H1 (cell line): ENCODE data around the gene LRRC4C. TPM values are rescaled to one million over a fixed set of nuclear protein-coding genes. Genes with fewer than 3 reads are reported as not detected.

Source experiments
- CTCF ChIA-PET: fragments of 300-600 bp; sonication (Branson Sonifier 250); formaldehyde crosslinking; loops from one replicate; lab custom pipeline; 2021; ENCODE audit not compliant: partially characterized antibody; lab: Charles Lee
- POLR2A ChIA-PET: fragments of 300-600 bp; sonication (Branson Sonifier 250); formaldehyde crosslinking; loops from one replicate; lab custom pipeline; 2021; ENCODE audit warnings: inconsistent platforms; ENCODE audit not compliant: partially characterized antibody; lab: Charles Lee
- DNase-seq, 2 experiments: peaks; one replicate each; pipeline versions ENCODE4 v3.0.0 to v3.0.0-alpha.2; 2010 to 2022; ENCODE audit warnings: low spot score in 2 of 2, low read depth in 1 of 2, mixed read lengths in 1 of 2
- FAIRE-seq: peaks from 2 replicates; lab custom pipeline; 2011; peaks lifted over from hg19 to GRCh38; lab: Jason Lieb, UNC
- H2AFZ ChIP-seq: 2 replicates; pipeline ENCODE4 v1.8.1; 2012; ENCODE audit warnings: low read length, inconsistent platforms
- H2AK5ac ChIP-seq: 2 replicates; pipeline ENCODE4 v1.6.1; 2013; ENCODE audit warnings: low read depth, low read length
- H2BK120ac ChIP-seq: replicated peaks from 2 replicates; pipeline ENCODE3; 2013; ENCODE audit warnings: low read depth, low read length, inconsistent platforms
- H2BK12ac ChIP-seq: 2 replicates; pipeline ENCODE4 v1.6.1; 2013; ENCODE audit warnings: low read depth, low read length
- H2BK15ac ChIP-seq: 2 replicates; pipeline ENCODE4 v1.6.1; 2013; ENCODE audit warnings: low read length
- H2BK20ac ChIP-seq: 2 replicates; pipeline ENCODE4 v1.6.1; 2013; ENCODE audit warnings: low read length
- H2BK5ac ChIP-seq: 2 replicates; pipeline ENCODE4 v1.6.1; 2013; ENCODE audit warnings: low read depth, low read length
- H3K14ac ChIP-seq: 2 replicates; pipeline ENCODE4 v1.6.1; 2013; ENCODE audit warnings: inconsistent platforms; ENCODE audit not compliant: insufficient read length
- H3K18ac ChIP-seq: 2 replicates; pipeline ENCODE4 v1.6.1; 2013; ENCODE audit warnings: low read length; ENCODE audit errors: extremely low read depth
- H3K23ac ChIP-seq: 2 replicates; pipeline ENCODE4 v1.6.1; 2013; ENCODE audit warnings: inconsistent platforms; ENCODE audit not compliant: insufficient read length
- H3K23me2 ChIP-seq: 2 replicates; pipeline ENCODE4 v1.6.1; 2013; ENCODE audit warnings: low read depth, low read length
- H3K27ac ChIP-seq: 2 replicates; pipeline ENCODE4 v1.6.1; 2011; ENCODE audit warnings: low read depth, low read length, inconsistent platforms
- H3K27me3 ChIP-seq, 4 experiments: replicated peaks in 1 of 4; 1 replicate in 1 of 4; 2 replicates in 3 of 4; pipeline versions ENCODE4 v1.6.1 to v1.8.1; 2011 to 2013; ENCODE audit warnings: low read length in 3 of 4, mild to moderate bottlenecking in 3 of 4, inconsistent platforms in 2 of 4, mixed read lengths in 2 of 4, moderate library complexity in 1 of 4; ENCODE audit not compliant: control insufficient read depth in 3 of 4, insufficient read depth in 3 of 4; ENCODE audit errors: extremely low read depth in 1 of 4
- H3K36me3 ChIP-seq, 4 experiments: 2 replicates each; pipeline versions ENCODE4 v1.6.1 to v1.8.1; 2011 to 2013; ENCODE audit warnings: mild to moderate bottlenecking in 4 of 4, low read length in 3 of 4, moderate library complexity in 2 of 4, control low read depth in 1 of 4, inconsistent platforms in 1 of 4; ENCODE audit not compliant: insufficient read depth in 4 of 4, control insufficient read depth in 2 of 4
- H3K4ac ChIP-seq: replicated peaks from 2 replicates; pipeline ENCODE3; 2013; ENCODE audit warnings: low read length, low read depth, mixed read lengths, inconsistent platforms; ENCODE audit not compliant: insufficient read length
- H3K4me1 ChIP-seq, 4 experiments: replicated peaks in 1 of 4; 1 replicate in 1 of 4; 2 replicates in 3 of 4; pipeline versions ENCODE4 v1.6.1 to v1.8.1; 2011 to 2013; ENCODE audit warnings: low read length in 3 of 4, inconsistent platforms in 2 of 4, mixed read lengths in 1 of 4; ENCODE audit not compliant: insufficient read depth in 4 of 4, control insufficient read depth in 3 of 4
- H3K4me2 ChIP-seq, 2 experiments: 2 replicates each; pipeline versions ENCODE4 v1.6.1 to v1.8.1; 2011 to 2013; ENCODE audit warnings: low read depth in 2 of 2, low read length in 2 of 2, control low read depth in 1 of 2, inconsistent platforms in 1 of 2, mild to moderate bottlenecking in 1 of 2; ENCODE audit not compliant: insufficient read depth in 1 of 2
- H3K4me3 ChIP-seq, 4 experiments: fragments of 200-600, 300-600 bp in 1 of 4; sonication (generic), shearing (Covaris generic), sonication (Bioruptor Twin) in 1 of 4; 2 replicates each; pipeline versions ENCODE4 v1.5.1 to v1.8.1; 2011 to 2016; ENCODE audit warnings: low read length in 4 of 4, low read depth in 3 of 4, control low read depth in 2 of 4, inconsistent platforms in 2 of 4, mild to moderate bottlenecking in 2 of 4, mixed read lengths in 1 of 4, moderate library complexity in 1 of 4; ENCODE audit not compliant: insufficient read depth in 2 of 4; ENCODE audit errors: extremely low read depth in 1 of 4
- H3K56ac ChIP-seq: replicated peaks from 2 replicates; pipeline ENCODE3; 2013; ENCODE audit warnings: low read depth, mild to moderate bottlenecking, mixed read lengths, low read length, inconsistent platforms; ENCODE audit not compliant: insufficient read length
- H3K79me1 ChIP-seq: 2 replicates; pipeline ENCODE4 v1.6.1; 2013; ENCODE audit warnings: low read depth, low read length, control low read depth
- H3K79me2 ChIP-seq, 2 experiments: 2 replicates each; pipeline versions ENCODE4 v1.6.1 to v1.8.1; 2012 to 2013; ENCODE audit warnings: low read length in 2 of 2, mild to moderate bottlenecking in 2 of 2, inconsistent platforms in 1 of 2; ENCODE audit not compliant: insufficient read depth in 2 of 2, control insufficient read depth in 1 of 2
- H3K9ac ChIP-seq, 4 experiments: replicated peaks in 1 of 4; 1 replicate in 1 of 4; 2 replicates in 3 of 4; pipeline versions ENCODE4 v1.6.1 to v1.8.1; 2011 to 2013; ENCODE audit warnings: low read depth in 3 of 4, low read length in 3 of 4, control low read depth in 2 of 4, mild to moderate bottlenecking in 2 of 4, moderate library complexity in 2 of 4, inconsistent platforms in 1 of 4; ENCODE audit errors: extremely low read depth in 1 of 4
- H3K9me3 ChIP-seq, 2 experiments: 2 replicates each; pipeline versions ENCODE4 v1.6.1 to v1.8.1; 2012 to 2013; ENCODE audit warnings: mild to moderate bottlenecking in 2 of 2, moderate library complexity in 2 of 2, control low read depth in 1 of 2, inconsistent platforms in 1 of 2, low read depth in 1 of 2, low read length in 1 of 2, mixed read lengths in 1 of 2; ENCODE audit not compliant: insufficient read depth in 2 of 2
- H4K20me1 ChIP-seq, 2 experiments: replicated peaks in 1 of 2; 2 replicates each; pipeline versions ENCODE3 to v1.8.1; 2011 to 2013; ENCODE audit warnings: inconsistent platforms in 2 of 2, low read length in 2 of 2, mild to moderate bottlenecking in 1 of 2; ENCODE audit not compliant: insufficient read depth in 2 of 2, control insufficient read depth in 1 of 2
- H4K5ac ChIP-seq: 2 replicates; pipeline ENCODE4 v1.6.1; 2013; ENCODE audit warnings: low read length, low read depth, mixed read lengths, inconsistent platforms; ENCODE audit not compliant: insufficient read length
- H4K8ac ChIP-seq: 2 replicates; pipeline ENCODE4 v1.8.0; 2013; ENCODE audit warnings: mild to moderate bottlenecking, moderate library complexity, low read length, inconsistent platforms; ENCODE audit not compliant: insufficient read depth; ENCODE audit errors: extremely low read depth
- H4K91ac ChIP-seq: replicated peaks from 2 replicates; pipeline ENCODE3; 2013; ENCODE audit warnings: low read length, mixed read lengths, inconsistent platforms; ENCODE audit not compliant: insufficient read length
- ASH2L ChIP-seq: fragments of 200-600, 300-600 bp; sonication (generic); IDR thresholded peaks from one replicate; pipeline ENCODE4 v1.7.1; 2017; ENCODE audit warnings: low read length
- CREB1 ChIP-seq: IDR thresholded peaks from 2 replicates; pipeline ENCODE4 v1.6.1; 2012; ENCODE audit warnings: inconsistent platforms
- CTBP2 ChIP-seq: IDR thresholded peaks from 2 replicates; pipeline ENCODE4 v1.7.0; 2011; ENCODE audit warnings: borderline replicate concordance, mild to moderate bottlenecking, moderate library complexity, mixed read lengths, low read length; ENCODE audit not compliant: insufficient read depth, insufficient read length
- EP300 ChIP-seq, 2 experiments: IDR thresholded peaks; 1 replicate in 1 of 2; 2 replicates in 1 of 2; pipeline ENCODE4 v1.6.1; 2011 to 2012; ENCODE audit warnings: low read depth in 2 of 2, low read length in 2 of 2, mild to moderate bottlenecking in 2 of 2, borderline replicate concordance in 1 of 2, inconsistent platforms in 1 of 2, moderate library complexity in 1 of 2
- FOSL1 ChIP-seq: IDR thresholded peaks from 2 replicates; pipeline ENCODE4 v1.6.1; 2011; ENCODE audit warnings: mild to moderate bottlenecking, low read depth, low read length, moderate library complexity; ENCODE audit not compliant: insufficient read depth
- HDAC2 ChIP-seq, 2 experiments: fragments of 300-600 bp in 1 of 2; sonication (generic) in 1 of 2; IDR thresholded peaks; 2 replicates each; pipeline ENCODE4 v1.6.1; 2011 to 2012; ENCODE audit warnings: low read depth in 2 of 2, low read length in 2 of 2, mild to moderate bottlenecking in 2 of 2, moderate library complexity in 2 of 2, borderline replicate concordance in 1 of 2, inconsistent platforms in 1 of 2
- MAFK ChIP-seq: IDR thresholded peaks from 2 replicates; pipeline ENCODE4 v1.6.1; 2012; ENCODE audit warnings: low read depth, mild to moderate bottlenecking, improper control_type of control experiment, low read length
- POLR2A ChIP-seq, 2 experiments: IDR thresholded peaks; 1 replicate in 1 of 2; 2 replicates in 1 of 2; pipeline ENCODE4 v1.6.1; 2011; ENCODE audit warnings: low read depth in 2 of 2, low read length in 2 of 2, mild to moderate bottlenecking in 2 of 2; ENCODE audit errors: control extremely low read depth in 1 of 2
- POU5F1 ChIP-seq: IDR thresholded peaks from 2 replicates; pipeline ENCODE4 v1.6.1; 2011; ENCODE audit warnings: low read depth, mild to moderate bottlenecking, low read length, moderate library complexity
- RXRA ChIP-seq: IDR thresholded peaks from 2 replicates; pipeline ENCODE4 v1.6.1; 2011; ENCODE audit warnings: low read depth, mild to moderate bottlenecking, low read length, moderate library complexity; ENCODE audit not compliant: insufficient read depth
- SAP30 ChIP-seq: fragments of 300-600 bp; sonication (generic); IDR thresholded peaks from 2 replicates; pipeline ENCODE4 v1.7.1; 2012; ENCODE audit warnings: low read length, moderate library complexity, mild to moderate bottlenecking, inconsistent platforms; ENCODE audit not compliant: insufficient read depth, insufficient replicate concordance
- SP1 ChIP-seq: IDR thresholded peaks from 2 replicates; pipeline ENCODE4 v1.6.1; 2011; ENCODE audit warnings: low read depth, low read length
- SP4 ChIP-seq: IDR thresholded peaks from 2 replicates; pipeline ENCODE4 v1.6.1; 2012; ENCODE audit warnings: low read length, inconsistent platforms
- TBP ChIP-seq: IDR thresholded peaks from 2 replicates; pipeline ENCODE4 v1.6.1; 2011; ENCODE audit warnings: low read depth, low read length, improper control_type of control experiment
- ZNF274 ChIP-seq: IDR thresholded peaks from 2 replicates; pipeline ENCODE4 v1.7.0; 2012; ENCODE audit warnings: low read length, borderline replicate concordance; ENCODE audit errors: extremely low read depth
- WGBS, 2 experiments: shearing (Covaris generic) in 1 of 2; methylation state at CpG; one replicate each; pipeline versions ENCODE4 v1.1.6 to v1.1.7; 2013 to 2015; ENCODE audit warnings: low lambda C conversion rate in 2 of 2, mixed read lengths in 2 of 2, inconsistent platforms in 1 of 2, low coverage in 1 of 2, missing lambda C conversion rate in 1 of 2; ENCODE audit not compliant: insufficient replicate concordance in 2 of 2, insufficient coverage in 1 of 2, insufficient read length in 1 of 2; ENCODE audit errors: extremely low coverage in 1 of 2, missing lambda C conversion rate in 1 of 2; 5-methylcytosine and 5-hydroxymethylcytosine counted together
- polyA plus RNA-seq, 7 experiments: library from polyadenylated mRNA; depleted of rRNA in 3 of 7; stranded (reverse) in 5 of 7; unstranded in 2 of 7; fragments of >200 nt in 5 of 7; fragments of 200-250 nt in 2 of 7; gene quantifications; 1 replicate in 5 of 7; 2 replicates in 1 of 7; 4 replicates in 1 of 7; pipeline versions ENCODE4 v1.2.1 to v1.2.3, GENCODE V29; 2011 to 2013; ENCODE audit warnings: missing spikeins in 2 of 7, mixed read lengths in 2 of 7
- total RNA-seq: library from RNA; stranded (reverse); fragmentation: NEBNext Ultra II Directional; extraction: Animal tissue kit (Norgen Biotek cat#: 25700); gene quantifications from 2 replicates; pipeline ENCODE4 v1.2.1, GENCODE V29; 2021

The LRRC4C gene
- total and polyA plus RNA-seq, 2 of the 8 experiments (the other 6 are each of a cell fraction or from before 2014, with no cell fraction given): 0.23 to 2.2 TPM

DNA sequence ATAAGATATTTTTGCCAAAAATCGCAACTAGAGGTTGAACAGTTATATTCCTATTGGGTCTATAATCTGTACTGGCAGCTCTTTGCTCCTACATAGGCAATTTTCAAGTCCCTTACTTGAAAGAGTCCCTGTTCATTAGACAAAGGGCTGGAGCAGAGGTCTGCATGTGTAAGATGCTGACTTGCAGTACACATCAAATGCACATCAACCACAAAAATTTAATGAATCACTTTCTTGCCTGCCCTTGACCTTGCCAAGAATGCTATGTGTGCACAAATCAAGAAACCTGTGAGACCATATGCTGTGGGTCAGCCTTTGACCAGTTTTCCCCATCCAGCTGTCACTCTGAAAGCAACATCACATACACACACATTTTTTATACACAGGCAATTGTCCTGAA is 661.5 kb downstream of the LRRC4C start:
- H3K27ac ChIP-seq: no peak overlapping the region
- H2BK120ac ChIP-seq: no peak overlapping the region
- no peak overlapping the region for H3K18ac ChIP-seq
- no peaks in the 10 kb centered on the region for H4K20me1 ChIP-seq
- no peaks in the 10 kb centered on the region for H3K9me3 ChIP-seq
- no peaks in the 10 kb centered on the region for H3K79me1 ChIP-seq
- no peak overlapping the region for H3K4me2 ChIP-seq
- 96% methylated on average over 1 of the region's 1 CpG; no CpG with 5 or more reads in 1 of the 2 experiments for WGBS, 2 experiments
- no peak overlapping the region for H2AK5ac ChIP-seq
- no peak overlapping the region for H2BK12ac ChIP-seq
- no peak overlapping the region for H3K14ac ChIP-seq
- H3K23me2 ChIP-seq: no peaks in the 10 kb centered on the region
- DNase-seq (no peak), FAIRE-seq (no peak)
- H2BK20ac ChIP-seq: no peak overlapping the region
- H3K4me3 ChIP-seq: no peak overlapping the region
- no peak overlapping the region for H3K9ac ChIP-seq
- no peaks in the 10 kb centered on the region for H3K27me3 ChIP-seq
- H3K23ac ChIP-seq: no peak overlapping the region
- no peaks in the 10 kb centered on the region for H3K79me2 ChIP-seq
- H3K36me3 ChIP-seq: no peaks in the 10 kb centered on the region
- H3K56ac ChIP-seq: no peak overlapping the region
- H2AFZ ChIP-seq: no peak overlapping the region
- no peak overlapping the region for H4K91ac ChIP-seq
- H3K4ac ChIP-seq: no peak overlapping the region
- no peak overlapping the region for H2BK15ac ChIP-seq
- no peak overlapping the region for H4K8ac ChIP-seq
- no peaks in the 10 kb centered on the region for H3K4me1 ChIP-seq
- POLR2A ChIA-PET: interaction anchor here (0.8 kb wide), 1 partner anchor 638 kb away, joined by 4 read pairs; no protein-coding TSS in a partner anchor
- CTCF ChIA-PET: interaction anchor here (1.3 kb wide), 1 partner anchor 22 kb away, joined by 3 read pairs; no protein-coding TSS in a partner anchor
- H2BK5ac ChIP-seq: no peak overlapping the region
- H4K5ac ChIP-seq: no peak overlapping the region
- TF ChIP-seq FOSL1: no peak
- no peak for TF ChIP-seq POU5F1
- no peak for TF ChIP-seq SP4
- TF ChIP-seq RXRA: no peak
- no peak for TF ChIP-seq CTBP2
- TF ChIP-seq EP300 (IDR thresholded peaks at IDR 0.05; ENCODE audit: borderline replicate concordance in 1 of 2, low read depth in 2 of 2, low read length in 2 of 2): no peak
- TF ChIP-seq ASH2L: no peak
- TF ChIP-seq MAFK: no peak
- TF ChIP-seq POLR2A (IDR thresholded peaks at IDR 0.05; ENCODE audit: control extremely low read depth in 1 of 2, low read depth in 2 of 2, low read length in 2 of 2): no peak
- no peak for TF ChIP-seq ZNF274
- TF ChIP-seq SAP30: no peak
- TF ChIP-seq HDAC2 (IDR thresholded peaks at IDR 0.05; ENCODE audit: borderline replicate concordance in 1 of 2, low read depth in 2 of 2, low read length in 2 of 2): no peak
- no peak for TF ChIP-seq TBP
- TF ChIP-seq SP1: no peak
- no peak for TF ChIP-seq CREB1
